ENCODE results near the gene FRMD4A.

GRCh38 chr10:13683017-13683416, 647.7 kb downstream of the FRMD4A start:
- no peak for TF ChIP-seq EZH2 (IDR thresholded peaks at IDR 0.05; ENCODE audit: insufficient read depth, poor library complexity, severe bottlenecking)
- no peak for TF ChIP-seq EZH2phosphoT487 (IDR thresholded peaks at IDR 0.05; ENCODE audit: insufficient read depth, low read depth)
